Smooth muscle cell (in vitro differentiated cells): ENCODE results near the gene SPRR1B. TPM values are rescaled to one million over a fixed set of nuclear protein-coding genes. Genes with fewer than 3 reads are reported as not detected.

Source experiments
- DNase-seq: peaks from one replicate; lab custom pipeline; 2025; ENCODE audit not compliant: unreplicated experiment; lab: John Stamatoyannopoulos, UW
- H2AFZ ChIP-seq: fragments of 200-600 bp; sonication (generic); 2 replicates; pipeline ENCODE4 v1.6.0; 2016; ENCODE audit warnings: antibody characterized with exemption, low read depth, mild to moderate bottlenecking
- H3F3A ChIP-seq: fragments of 200-600 bp; sonication (generic); 2 replicates; pipeline ENCODE4 v1.6.0; 2017; ENCODE audit warnings: antibody characterized with exemption, low read depth
- H3K27ac ChIP-seq: fragments of 200-600 bp; sonication (generic); 2 replicates; pipeline ENCODE4 v1.5.1; 2016; ENCODE audit warnings: low read depth, mild to moderate bottlenecking
- H3K27me3 ChIP-seq: fragments of 200-600 bp; sonication (generic); 2 replicates; pipeline ENCODE4 v1.6.1; 2016; ENCODE audit warnings: low read depth, mild to moderate bottlenecking
- H3K36me3 ChIP-seq: fragments of 200-600 bp; sonication (generic); 2 replicates; pipeline ENCODE4 v1.5.1; 2016; ENCODE audit warnings: low read depth
- H3K4me1 ChIP-seq: fragments of 200-600 bp; sonication (generic); 2 replicates; pipeline ENCODE4 v1.5.1; 2016; ENCODE audit warnings: low read depth
- H3K4me2 ChIP-seq: fragments of 200-600 bp; sonication (generic); 2 replicates; pipeline ENCODE4 v1.6.0; 2016; ENCODE audit warnings: mild to moderate bottlenecking
- H3K4me3 ChIP-seq: fragments of 200-600 bp; sonication (generic); 2 replicates; pipeline ENCODE4 v1.5.1; 2016; ENCODE audit warnings: mild to moderate bottlenecking
- H3K79me2 ChIP-seq: fragments of 200-600 bp; sonication (generic); 2 replicates; pipeline ENCODE4 v1.6.0; 2016; ENCODE audit warnings: low read depth, mild to moderate bottlenecking
- H3K9ac ChIP-seq: fragments of 200-600 bp; sonication (generic); 2 replicates; pipeline ENCODE4 v1.6.0; 2016; ENCODE audit warnings: low read depth
- H3K9me3 ChIP-seq: fragments of 200-600 bp; sonication (generic); replicated peaks from 2 replicates; pipeline ENCODE4 v1.5.1; 2016; ENCODE audit warnings: low read depth
- H4K20me1 ChIP-seq: fragments of 200-600 bp; sonication (generic); 2 replicates; pipeline ENCODE4 v1.6.0; 2016; ENCODE audit warnings: low read depth
- CTCF ChIP-seq: fragments of 200-600 bp; sonication (generic); IDR thresholded peaks from 2 replicates; pipeline ENCODE4 v1.5.1; 2017; ENCODE audit warnings: borderline replicate concordance, mild to moderate bottlenecking, antibody characterized with exemption; ENCODE audit not compliant: insufficient read depth, poor library complexity, severe bottlenecking
- WGBS: methylation state at CpG from one replicate; pipeline ENCODE4 v1.1.7; 2016; ENCODE audit warnings: low lambda C conversion rate; 5-methylcytosine and 5-hydroxymethylcytosine counted together
- polyA plus RNA-seq: library from polyadenylated mRNA; unstranded; fragments of >200 nt; fragmentation: Nextera tagmentation; extraction: Ambion mirVana; gene quantifications from 2 replicates; pipeline ENCODE4 v1.2.1, GENCODE V29; 2016
- total RNA-seq: library from RNA; depleted of rRNA; stranded (reverse); fragments of >200 nt; gene quantifications from 2 replicates; pipeline ENCODE4 v1.2.3, GENCODE V29; 2014

The SPRR1B gene
- total and polyA plus RNA-seq, 2 experiments from 2014 or later, result 46.5 to 82.8 TPM

GRCh38 chr1:152983743-152984142, 47.3 kb upstream of the SPRR1B start, which contains the start of gene SPRR1A:
SPRR1A (plus strand) TSS chr1:152984081; CDS start chr1:152985231, 1,150 bp downstream.
- H3K4me3 ChIP-seq, result no peak within 1 kb of the TSS
- no peak for DNase-seq
- no peak within 1 kb of the TSS for H3K27ac ChIP-seq
- H2AFZ ChIP-seq, result no peak within 1 kb of the TSS
- no peaks in the 10 kb centered on the region for H4K20me1 ChIP-seq
- H3K79me2 ChIP-seq, result no peaks in the 10 kb centered on the region
- no peaks in the 10 kb centered on the region for H3K4me1 ChIP-seq
- 79% methylated on average over 3 of the region's 3 CpGs for WGBS
- no peaks in the 10 kb centered on the region for H3K36me3 ChIP-seq
- H3K4me2 ChIP-seq, result no peak within 1 kb of the TSS
- H3F3A ChIP-seq, result no peaks in the 10 kb centered on the region
- TF ChIP-seq CTCF, result no peak
- no peaks in the 10 kb centered on the region for H3K9me3 ChIP-seq
- no peaks in the 10 kb centered on the region for H3K27me3 ChIP-seq
- no peak within 1 kb of the TSS for H3K9ac ChIP-seq

GRCh38 chr1:152986578-152986977, 44.4 kb upstream of the SPRR1B start:
- no peak for DNase-seq
- Histone ChIP-seq H3K27me3 (no peaks in the 10 kb centered on the region), H3K4me3 (no peak overlapping the region), H4K20me1 (no peaks in the 10 kb centered on the region), H3F3A (no peaks in the 10 kb centered on the region), H3K9me3 (no peaks in the 10 kb centered on the region), H2AFZ (no peak overlapping the region), H3K27ac (no peak overlapping the region), H3K4me1 (no peaks in the 10 kb centered on the region), H3K4me2 (no peak overlapping the region), H3K9ac (no peak overlapping the region), H3K36me3 (no peaks in the 10 kb centered on the region), H3K79me2 (no peaks in the 10 kb centered on the region)
- no peak for TF ChIP-seq CTCF
- WGBS, result 66% methylated on average over 2 of the region's 2 CpGs

GRCh38 chr1:152993186-152993585, 37.8 kb upstream of the SPRR1B start:
- Histone ChIP-seq H3F3A (no peaks in the 10 kb centered on the region), H4K20me1 (no peaks in the 10 kb centered on the region), H3K4me3 (no peak overlapping the region), H3K9me3 (no peaks in the 10 kb centered on the region), H3K27ac (no peak overlapping the region), H3K36me3 (no peaks in the 10 kb centered on the region), H2AFZ (no peak overlapping the region), H3K4me1 (no peaks in the 10 kb centered on the region), H3K79me2 (no peaks in the 10 kb centered on the region), H3K27me3 (no peaks in the 10 kb centered on the region), H3K4me2 (no peak overlapping the region), H3K9ac (no peak overlapping the region)
- 71% methylated on average over 6 of the region's 6 CpGs for WGBS
- TF ChIP-seq CTCF, result no peak
- DNase-seq, result no peak

- no peak for TF ChIP-seq CTCF
- Histone ChIP-seq H3K9ac (no peak overlapping the region), H3K27me3 (no peaks in the 10 kb centered on the region), H3K36me3 (no peaks in the 10 kb centered on the region), H3K27ac (no peak overlapping the region), H3K4me1 (no peaks in the 10 kb centered on the region), H2AFZ (no peak overlapping the region), H4K20me1 (no peaks in the 10 kb centered on the region), H3F3A (no peaks in the 10 kb centered on the region), H3K79me2 (no peaks in the 10 kb centered on the region), H3K9me3 (no peaks in the 10 kb centered on the region), H3K4me3 (no peak overlapping the region), H3K4me2 (no peak overlapping the region)
- no peak for DNase-seq
- 26% methylated on average over 1 of the region's 1 CpG for WGBS
Observed at GRCh38 chr1:152995842-152996241, 35.2 kb upstream of the SPRR1B start.
